ENCODE results near the gene SBF2.

GRCh38 chr11:10247011-10247410, 47.0 kb downstream of the SBF2 start:
- TF ChIP-seq CTCF (IDR thresholded peaks at IDR 0.05; ENCODE audit: borderline replicate concordance, extremely low read depth, low read length, poor library complexity, severe bottlenecking) (no peak), EZH2 (IDR thresholded peaks at IDR 0.05; ENCODE audit: borderline replicate concordance, low read depth, low read length, severe bottlenecking) (no peak)
